Keratinocyte (primary cell): ENCODE data around the gene CDCP1. TPM values are rescaled to one million over a fixed set of nuclear protein-coding genes. Genes with fewer than 3 reads are reported as not detected.

ENCODE experiments used
- DNase-seq: peaks from one replicate; pipeline ENCODE4 v3.0.0-alpha.2; 2011; ENCODE audit warnings: low read depth, missing footprints, low spot score
- FAIRE-seq: peaks from 2 replicates; lab custom pipeline; 2011; peaks lifted over from hg19 to GRCh38; lab: Jason Lieb, UNC
- H2AFZ ChIP-seq: 2 replicates; pipeline ENCODE4 v1.6.0; 2012; ENCODE audit warnings: low read length, control low read depth, inconsistent platforms; ENCODE audit not compliant: control insufficient read depth
- H3K27ac ChIP-seq: 2 replicates; pipeline ENCODE4 v1.5.1; 2011; ENCODE audit warnings: low read length; ENCODE audit not compliant: control insufficient read depth, insufficient read depth
- H3K27me3 ChIP-seq: 3 replicates; pipeline ENCODE4 v1.6.0; 2011; ENCODE audit warnings: low read length; ENCODE audit not compliant: control insufficient read depth, insufficient read depth; ENCODE audit errors: extremely low read depth
- H3K36me3 ChIP-seq, 2 experiments: 2 replicates in 1 of 2; 3 replicates in 1 of 2; pipeline ENCODE4 v1.5.1; 2011; ENCODE audit warnings: low read length in 2 of 2, mild to moderate bottlenecking in 1 of 2; ENCODE audit not compliant: control insufficient read depth in 2 of 2, insufficient read depth in 2 of 2; ENCODE audit errors: extremely low read depth in 1 of 2
- H3K4me1 ChIP-seq: 3 replicates; pipeline ENCODE4 v1.5.1; 2011; ENCODE audit warnings: low read length; ENCODE audit not compliant: control insufficient read depth, insufficient read depth; ENCODE audit errors: extremely low read depth
- H3K4me2 ChIP-seq: 3 replicates; pipeline ENCODE4 v1.6.0; 2011; ENCODE audit warnings: low read depth, low read length; ENCODE audit not compliant: control insufficient read depth, insufficient read depth; ENCODE audit errors: extremely low read depth
- H3K4me3 ChIP-seq, 3 experiments: fragments of 200-600 bp in 1 of 3; sonication (generic) in 1 of 3; 2 replicates in 2 of 3; 3 replicates in 1 of 3; pipeline ENCODE4 v1.5.1; 2011 to 2016; ENCODE audit warnings: low read length in 3 of 3, mild to moderate bottlenecking in 3 of 3, control low read depth in 2 of 3, inconsistent platforms in 1 of 3, low read depth in 1 of 3, mixed read lengths in 1 of 3, mixed run types in 1 of 3, moderate library complexity in 1 of 3; ENCODE audit not compliant: control insufficient read depth in 2 of 3, insufficient read depth in 2 of 3; ENCODE audit errors: extremely low read depth in 1 of 3
- H3K79me2 ChIP-seq: 2 replicates; pipeline ENCODE4 v1.6.0; 2012; ENCODE audit warnings: low read length; ENCODE audit not compliant: control insufficient read depth, insufficient read depth
- H3K9ac ChIP-seq: 3 replicates; pipeline ENCODE4 v1.6.0; 2011; ENCODE audit warnings: low read length; ENCODE audit not compliant: control insufficient read depth, insufficient read depth; ENCODE audit errors: extremely low read depth
- H3K9me1 ChIP-seq: 3 replicates; pipeline ENCODE4 v1.6.0; 2011; ENCODE audit warnings: low read length; ENCODE audit not compliant: control insufficient read depth, insufficient read depth; ENCODE audit errors: extremely low read depth
- H3K9me3 ChIP-seq: 2 replicates; pipeline ENCODE4 v1.5.1; 2012; ENCODE audit warnings: low read depth, low read length; ENCODE audit not compliant: control insufficient read depth
- H4K20me1 ChIP-seq: 3 replicates; pipeline ENCODE4 v1.6.0; 2011; ENCODE audit warnings: low read length; ENCODE audit not compliant: control insufficient read depth, insufficient read depth; ENCODE audit errors: extremely low read depth
- CTCF ChIP-seq, 3 experiments: IDR thresholded peaks in 1 of 3; conservative IDR thresholded peaks in 1 of 3; optimal IDR thresholded peaks in 1 of 3; 2 replicates in 2 of 3; 3 replicates in 1 of 3; pipeline versions ENCODE3 to v1.5.1; 2011; ENCODE audit warnings: low read length in 3 of 3, mild to moderate bottlenecking in 3 of 3, moderate library complexity in 2 of 3, control low read depth in 1 of 3, inconsistent platforms in 1 of 3; ENCODE audit not compliant: insufficient read depth in 2 of 3; ENCODE audit errors: extremely low read depth in 1 of 3
- EZH2 ChIP-seq: IDR thresholded peaks from one replicate; pipeline ENCODE4 v1.6.1; 2012; ENCODE audit warnings: inconsistent platforms, mild to moderate bottlenecking, low read length, moderate library complexity
- dilution Hi-C: fragments of 300-500 bp; cut with MboI; formaldehyde crosslinking; loops from one replicate; pipeline ENCODE4 v1.7.0; 2020; ENCODE audit warnings: low sequenced_read_pairs; ENCODE audit not compliant: extremely low pct_ligation_motif_present
- polyA plus RNA-seq, 5 experiments: library from polyadenylated mRNA; depleted of rRNA in 3 of 5; stranded (reverse) in 3 of 5; stranded (forward) in 1 of 5; unstranded in 1 of 5; fragments of >200 nt; gene quantifications; 1 replicate in 1 of 5; 2 replicates in 3 of 5; 3 replicates in 1 of 5; pipeline versions ENCODE4 v1.2.1 to v1.2.3, GENCODE V29; 2011 to 2012; ENCODE audit warnings: missing spikeins in 2 of 5, low read depth in 1 of 5, low replicate concordance in 1 of 5

Gene CDCP1
- polyA plus RNA-seq, 1 donor (not counting 4 experiments of a cell fraction or from before 2014, with no cell fraction given) = 85.8 TPM

- dilution Hi-C loops = no loop called here
- H3K36me3 ChIP-seq = peaks cover 14 to 44% of the 10 kb centered on the region in 2 experiments
- H3K9me3 ChIP-seq = no peaks in the 10 kb centered on the region
- DNase-seq = no peak
- no peak overlapping the region for H3K9ac ChIP-seq
- peak overlapping the region; percentile 77 for H3K27ac ChIP-seq
- peaks cover 61% of the 10 kb centered on the region for H3K79me2 ChIP-seq
- FAIRE-seq = no peak
- H3K4me2 ChIP-seq = peak overlapping the region; percentile 11
- H3K4me3 ChIP-seq = no peak overlapping the region
- TF ChIP-seq EZH2 (no peak), CTCF (optimal IDR thresholded peaks at IDR 0.05 in 1 of 3, IDR thresholded peaks at IDR 0.05 in 1 of 3, conservative IDR thresholded peaks at IDR 0.05 in 1 of 3; ENCODE audit: extremely low read depth in 1 of 3, insufficient read depth in 2 of 3, low read length in 3 of 3) (no peak)
- H3K9me1 ChIP-seq = peaks cover 15% of the 10 kb centered on the region
- peaks cover 11% of the 10 kb centered on the region for H4K20me1 ChIP-seq
- H3K4me1 ChIP-seq = peaks cover 57% of the 10 kb centered on the region
- H2AFZ ChIP-seq = no peak overlapping the region
- H3K27me3 ChIP-seq = no peaks in the 10 kb centered on the region
Observed at GRCh38 chr3:45119824-45120358, 26.3 kb downstream of the CDCP1 start.

GRCh38 chr3:45119376-45119775 lies 26.8 kb downstream of the CDCP1 start:
- Histone ChIP-seq H3K79me2 (peaks cover 60% of the 10 kb centered on the region), H3K4me2 (no peak overlapping the region), H3K9me1 (peaks cover 10% of the 10 kb centered on the region), H3K36me3 (peaks cover 14 to 42% of the 10 kb centered on the region in 2 experiments), H3K4me3 (no peak overlapping the region), H2AFZ (no peak overlapping the region), H3K4me1 (peaks cover 52% of the 10 kb centered on the region), H3K27ac (no peak overlapping the region), H3K9me3 (no peaks in the 10 kb centered on the region), H3K9ac (no peak overlapping the region), H4K20me1 (peaks cover 8% of the 10 kb centered on the region), H3K27me3 (no peaks in the 10 kb centered on the region)
- DNase-seq = no peak
- no peak for FAIRE-seq
- dilution Hi-C loops = no loop called here
- TF ChIP-seq CTCF (optimal IDR thresholded peaks at IDR 0.05 in 1 of 3, IDR thresholded peaks at IDR 0.05 in 1 of 3, conservative IDR thresholded peaks at IDR 0.05 in 1 of 3; ENCODE audit: extremely low read depth in 1 of 3, insufficient read depth in 2 of 3, low read length in 3 of 3) (no peak), EZH2 (no peak)
